Activated gamma-delta T cell (primary cell): ENCODE data around the gene PGRMC1.
"Not testable (repeated sequence)": the region's sequence is repeated elsewhere in the genome, so short reads cannot be mapped to it uniquely, and the experiment has no call there.

Source experiments
- DNase-seq: peaks from one replicate; lab custom pipeline; 2025; lab: John Stamatoyannopoulos, UW
- total RNA-seq, 2 donors: gene quantifications; one replicate each; lab custom pipeline; 2026; lab: John Stamatoyannopoulos, UW

The PGRMC1 gene
- 21.2 to 25.6 reads per million in 2 donors for total RNA-seq

DNA sequence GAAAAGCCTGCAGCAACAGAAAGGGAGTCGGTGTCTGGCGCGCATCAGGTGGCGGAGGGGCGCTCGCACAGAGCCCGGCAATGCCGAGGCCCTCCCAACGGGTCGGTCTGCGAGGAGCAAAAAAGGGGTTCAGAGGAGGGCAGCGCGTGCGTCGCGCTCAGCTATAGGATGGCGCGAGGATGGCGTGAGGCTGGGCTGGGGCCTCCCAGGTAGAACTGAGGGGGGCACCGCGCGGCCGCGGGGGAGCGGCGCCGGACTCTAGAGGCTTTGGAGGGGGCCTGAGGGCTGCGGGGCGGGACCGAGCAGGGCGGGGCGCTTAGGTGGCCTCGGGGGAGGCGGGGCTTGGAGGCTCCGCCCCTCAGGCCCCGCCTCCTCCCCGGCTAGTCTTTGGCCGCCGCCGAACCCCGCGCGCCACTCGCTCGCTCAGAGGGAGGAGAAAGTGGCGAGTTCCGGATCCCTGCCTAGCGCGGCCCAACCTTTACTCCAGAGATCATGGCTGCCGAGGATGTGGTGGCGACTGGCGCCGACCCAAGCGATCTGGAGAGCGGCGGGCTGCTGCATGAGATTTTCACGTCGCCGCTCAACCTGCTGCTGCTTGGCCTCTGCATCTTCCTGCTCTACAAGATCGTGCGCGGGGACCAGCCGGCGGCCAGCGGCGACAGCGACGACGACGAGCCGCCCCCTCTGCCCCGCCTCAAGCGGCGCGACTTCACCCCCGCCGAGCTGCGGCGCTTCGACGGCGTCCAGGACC lies at the start of gene PGRMC1:
PGRMC1 (plus strand) TSS at position 414 of the 751 bp plus-strand sequence; CDS start at position 493, 79 bp downstream.
- peak; percentile 63 for DNase-seq

DNA sequence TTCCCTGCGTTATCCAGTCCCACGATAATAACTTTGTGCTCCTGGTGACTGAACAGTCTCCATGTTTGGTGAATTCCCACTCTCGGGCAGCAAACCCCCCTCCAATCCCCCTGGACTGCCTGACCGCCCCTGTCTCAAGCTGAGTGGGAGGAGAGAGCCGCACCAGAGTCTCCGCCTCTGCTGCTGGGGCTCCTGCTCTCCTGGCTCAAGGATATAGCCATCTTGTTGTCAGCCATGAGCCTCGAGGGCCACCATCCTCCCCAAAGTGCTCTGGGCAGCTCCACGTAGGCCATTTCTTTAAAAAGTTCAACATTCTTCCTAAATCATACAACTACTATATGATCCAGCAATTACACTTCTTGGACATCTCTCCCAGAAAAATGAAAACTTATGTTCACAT lies 49.3 kb upstream of the PGRMC1 start:
- no peak for DNase-seq

DNA sequence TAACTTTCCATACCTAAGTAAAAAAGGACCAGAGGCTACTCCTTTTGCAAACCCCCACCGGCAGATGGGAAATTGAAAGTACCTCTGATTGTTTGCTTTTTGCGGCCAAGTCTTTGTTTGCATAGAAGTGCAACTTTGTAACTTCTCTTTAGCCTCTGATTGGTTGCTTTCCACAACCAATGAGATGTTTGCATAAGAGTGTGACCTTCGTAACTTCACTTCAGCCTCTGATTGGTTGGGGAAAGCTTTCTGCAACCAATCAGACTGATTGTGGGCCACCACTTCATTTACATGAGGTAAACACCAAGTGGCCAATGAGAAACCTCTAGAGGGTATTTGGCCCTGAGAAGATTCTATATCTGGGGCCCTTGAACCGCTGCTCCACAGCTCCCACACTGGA lies 48.8 kb upstream of the PGRMC1 start:
- DNase-seq = no peak

DNA sequence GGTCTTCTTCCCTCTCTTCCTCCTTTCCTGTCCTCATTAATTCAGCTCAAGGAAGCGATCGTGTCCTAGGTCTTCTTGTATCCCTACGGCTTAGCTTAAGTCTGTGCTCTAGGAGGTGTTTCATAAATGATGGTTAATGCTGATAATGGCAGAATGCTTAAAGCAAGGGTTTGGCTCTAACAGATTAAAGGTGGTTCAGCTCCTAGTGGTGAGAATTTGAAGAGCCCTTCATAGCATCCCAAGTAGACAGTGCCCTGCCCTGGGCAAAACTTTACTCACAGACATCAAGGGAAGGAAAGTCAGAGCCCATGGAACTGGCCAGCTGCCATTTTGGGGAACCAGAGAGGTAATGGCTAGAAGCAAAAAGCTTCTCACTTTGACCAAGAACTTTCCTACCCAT lies 47.0 kb upstream of the PGRMC1 start:
- DNase-seq = no peak

DNA sequence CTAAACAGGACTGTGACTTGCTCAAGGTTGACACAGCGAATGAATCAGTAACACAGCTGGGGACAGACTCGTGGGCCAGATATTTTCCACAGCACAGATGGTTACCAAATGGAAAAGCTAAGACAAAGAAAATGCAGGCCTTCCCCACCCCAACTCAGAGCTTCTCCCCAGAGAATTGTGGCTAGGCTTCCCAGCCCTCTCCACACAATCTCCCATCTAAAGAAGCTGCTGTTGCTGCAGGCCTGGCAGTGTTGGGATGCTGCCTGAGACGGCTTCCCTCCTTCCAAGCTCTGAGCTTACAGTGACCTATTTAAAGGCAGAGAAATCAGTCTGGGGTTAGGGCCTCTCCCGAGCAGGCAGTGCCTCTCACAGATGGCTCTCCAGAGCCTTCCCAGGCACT lies 46.5 kb upstream of the PGRMC1 start:
- no peak for DNase-seq

DNA sequence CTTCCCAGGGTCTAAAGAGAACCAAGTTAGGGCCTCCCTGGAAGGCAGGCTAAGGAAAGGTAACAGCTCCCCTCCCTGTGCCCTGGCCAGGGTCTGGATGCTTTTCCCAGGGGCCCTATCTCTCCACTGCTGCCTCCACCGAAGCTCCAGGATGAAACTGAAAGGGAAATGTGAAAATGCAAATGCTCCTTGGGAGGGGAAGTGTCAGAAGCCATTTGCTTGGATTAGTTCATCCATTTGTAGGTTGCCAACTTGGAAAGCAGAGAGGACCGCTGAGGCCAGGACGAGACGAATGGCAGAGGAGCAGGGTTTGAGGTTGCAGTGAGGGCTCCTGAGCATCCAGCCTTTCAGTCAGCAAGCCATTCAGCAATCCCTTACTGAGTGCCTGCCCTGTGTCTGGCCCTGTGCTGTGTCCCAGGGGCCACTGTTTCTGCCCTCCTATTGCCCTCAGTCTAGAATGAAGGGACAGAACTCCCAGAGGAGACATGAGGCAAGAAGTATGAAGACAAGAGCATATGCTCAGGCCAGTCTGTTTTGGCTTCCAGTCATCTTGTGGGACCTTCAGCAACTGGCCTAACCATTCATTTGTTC lies 45.9 kb upstream of the PGRMC1 start:
- DNase-seq = no peak

DNA sequence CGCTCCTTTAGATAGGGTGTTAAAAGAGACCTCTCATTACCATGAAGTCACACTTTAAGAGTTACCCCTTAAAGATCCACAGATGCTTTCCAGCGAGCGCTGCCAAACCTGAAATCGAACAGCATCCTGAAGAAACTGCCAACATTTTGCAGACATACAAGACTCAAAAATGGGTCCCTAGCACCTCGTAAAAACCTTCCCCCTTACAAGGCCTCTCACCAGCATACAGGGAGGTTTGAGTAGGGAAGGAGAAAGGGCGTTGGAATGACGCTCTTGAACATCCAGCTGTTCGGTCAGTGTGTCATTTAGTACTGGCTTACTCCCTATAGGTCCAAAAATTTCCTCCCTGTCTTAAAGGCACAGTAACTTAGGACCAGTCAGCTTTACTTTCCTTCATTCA lies 45.3 kb upstream of the PGRMC1 start:
- DNase-seq = no peak

DNA sequence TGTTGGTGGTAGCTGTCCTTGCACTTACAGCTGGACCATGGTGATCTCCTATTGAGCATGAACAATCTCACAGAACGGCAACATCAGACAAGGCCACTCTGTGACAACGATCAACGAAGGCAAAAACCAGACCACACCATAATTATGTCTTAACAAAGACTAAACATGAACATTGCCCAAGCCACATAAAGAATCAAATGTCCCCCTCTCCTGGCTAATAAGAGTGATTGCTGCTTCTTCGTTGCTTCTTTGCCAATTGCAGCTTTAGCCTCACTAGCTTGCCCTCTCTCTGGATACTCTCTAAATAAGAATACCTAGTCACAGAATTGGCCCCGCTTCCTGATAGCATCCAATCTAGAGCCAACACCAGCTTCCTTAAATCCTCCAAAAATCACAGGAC lies 41.5 kb upstream of the PGRMC1 start:
- DNase-seq = no peak

DNA sequence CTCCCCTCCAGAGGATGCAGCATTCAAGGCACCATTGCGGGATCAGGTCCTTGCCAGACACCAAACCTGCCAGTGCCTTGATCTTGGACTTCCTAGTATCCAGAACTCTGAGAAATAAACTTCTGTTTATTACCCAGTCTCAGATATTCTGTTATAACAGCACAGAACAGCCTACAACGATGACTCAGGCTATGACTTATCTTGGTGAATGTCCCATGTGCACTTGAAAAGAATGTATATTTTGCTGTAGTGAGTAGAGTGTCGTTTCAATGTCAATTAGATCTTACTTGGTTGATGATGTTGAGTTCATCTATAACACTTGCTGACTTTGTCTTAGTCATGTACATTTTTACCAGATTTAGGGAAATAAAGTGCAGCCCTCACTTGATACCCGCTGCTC lies 34.5 kb upstream of the PGRMC1 start:
- no peak for DNase-seq

DNA sequence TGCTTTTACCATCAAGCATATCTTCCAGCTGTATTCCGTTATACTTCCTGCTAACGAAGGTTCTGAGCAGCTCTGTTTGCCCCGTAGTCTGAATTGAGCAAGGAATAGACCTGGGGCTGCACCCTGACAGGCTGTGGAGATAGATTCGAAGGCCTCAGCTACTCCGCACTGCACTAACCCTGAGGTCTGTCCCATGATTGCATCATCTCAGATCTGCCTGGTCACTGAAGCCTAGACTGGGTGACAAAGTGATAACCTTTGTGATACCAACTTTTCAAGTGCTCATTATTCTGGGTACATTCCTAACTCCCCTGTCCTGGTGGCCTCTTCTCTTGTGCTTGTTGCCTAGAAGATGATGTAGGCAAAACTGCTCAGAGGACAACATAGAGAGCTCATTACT lies 29.9 kb upstream of the PGRMC1 start:
- DNase-seq = no peak

DNA sequence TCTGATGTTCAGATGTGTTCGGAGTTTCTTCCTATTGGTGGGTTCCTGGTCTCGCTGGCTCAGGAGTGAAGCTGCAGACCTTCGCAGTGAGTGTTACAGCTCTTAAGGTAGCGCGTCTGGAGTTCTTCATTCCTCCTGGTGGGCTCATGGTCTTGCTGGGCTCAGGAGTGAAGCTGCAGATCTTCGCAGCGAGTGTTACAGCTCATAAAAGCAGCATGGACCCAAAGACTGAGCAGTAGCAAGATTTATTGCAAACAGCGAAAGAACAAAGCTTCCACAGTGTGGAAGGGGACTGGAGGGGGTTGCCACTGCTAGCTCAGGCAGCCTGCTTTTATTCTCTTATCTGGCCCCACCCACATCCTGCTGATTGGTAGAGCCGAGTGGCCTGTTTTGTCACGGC lies 28.6 kb upstream of the PGRMC1 start:
- DNase-seq = not testable (repeated sequence)

DNA sequence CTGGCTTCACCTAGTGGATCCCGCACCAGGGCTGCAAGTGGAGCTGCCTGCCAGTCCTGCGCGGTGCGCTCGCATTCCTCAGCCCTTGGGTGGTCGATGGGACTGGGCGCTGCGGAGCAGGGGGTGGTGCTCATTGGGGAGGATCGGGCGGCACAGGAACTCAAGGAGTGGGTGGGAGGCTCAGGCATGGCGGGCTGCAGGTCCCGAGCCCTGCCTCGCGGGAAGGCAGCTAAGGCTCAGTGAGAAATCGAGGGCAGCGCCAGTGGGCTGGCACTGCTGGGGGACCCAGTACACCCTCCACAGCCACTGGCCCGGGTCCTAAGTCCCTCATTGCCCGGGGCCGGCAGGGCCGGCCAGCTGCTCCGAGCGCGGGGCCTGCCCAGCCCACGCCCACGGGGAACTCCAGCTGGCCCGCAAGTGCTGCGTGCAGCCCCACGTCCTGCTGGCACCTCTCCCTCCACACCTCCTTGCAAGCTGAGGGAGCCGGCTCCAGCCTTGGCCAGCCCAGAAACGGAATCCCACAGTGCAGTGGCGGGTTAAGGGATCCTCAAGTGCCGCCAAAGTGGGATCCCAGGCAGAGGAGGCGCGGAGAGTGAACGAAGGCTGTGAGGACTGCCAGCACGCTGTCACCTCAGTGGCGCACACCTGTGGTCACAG lies 27.6 kb upstream of the PGRMC1 start:
- peak; percentile 11 for DNase-seq

DNA sequence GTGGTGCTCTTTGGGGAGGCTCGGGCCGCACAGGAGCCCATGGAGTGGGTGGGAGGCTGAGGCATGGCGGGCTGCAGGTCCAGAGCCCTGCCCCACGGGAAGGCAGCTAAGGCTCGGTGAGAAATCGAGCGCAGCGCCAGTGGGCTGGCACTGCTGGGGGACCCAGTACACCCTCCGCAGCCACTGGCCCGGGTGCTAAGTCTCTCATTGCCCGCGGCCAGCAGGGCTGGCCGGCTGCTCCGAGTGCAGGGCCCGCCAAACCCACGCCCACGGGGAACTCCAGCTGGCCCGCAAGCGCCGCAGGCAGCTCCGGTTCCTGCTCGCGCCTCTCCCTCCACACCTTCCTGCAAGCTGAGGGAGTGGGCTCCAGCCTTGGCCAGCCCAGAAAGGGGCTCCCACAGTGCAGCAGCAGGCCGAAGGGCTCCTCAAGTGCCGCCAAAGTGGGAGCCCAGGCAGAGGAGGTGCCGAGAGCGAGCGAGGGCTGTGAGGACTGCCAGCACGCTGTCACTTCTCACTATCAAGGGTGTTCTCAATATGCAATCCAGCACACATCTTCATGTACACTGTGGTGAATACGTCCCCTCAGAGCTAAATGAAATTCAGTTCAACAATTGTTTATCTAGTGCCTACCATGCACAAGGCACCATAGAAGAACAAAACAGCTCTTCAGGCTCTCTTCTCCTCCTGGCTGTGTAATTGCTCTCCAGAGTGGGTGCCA lies 25.0 kb upstream of the PGRMC1 start:
- DNase-seq = not testable (repeated sequence)

DNA sequence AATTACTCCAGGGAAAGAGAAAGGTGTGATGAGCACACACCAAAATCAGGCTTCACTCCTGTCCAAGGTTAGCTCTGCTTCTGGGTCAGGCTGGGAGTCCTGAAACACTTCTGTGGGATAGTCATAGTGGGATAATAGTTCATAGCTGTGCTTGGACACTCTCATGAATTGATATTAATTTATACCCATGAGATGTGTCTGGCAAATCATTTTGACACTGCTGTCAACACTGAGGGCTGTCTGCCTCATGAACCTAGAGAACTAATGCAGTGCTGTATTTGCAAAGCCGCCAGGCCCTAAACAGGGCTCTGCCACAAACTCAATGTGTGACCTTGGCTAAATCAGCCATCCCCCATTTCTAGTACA lies 24.5 kb upstream of the PGRMC1 start:
- no peak for DNase-seq

DNA sequence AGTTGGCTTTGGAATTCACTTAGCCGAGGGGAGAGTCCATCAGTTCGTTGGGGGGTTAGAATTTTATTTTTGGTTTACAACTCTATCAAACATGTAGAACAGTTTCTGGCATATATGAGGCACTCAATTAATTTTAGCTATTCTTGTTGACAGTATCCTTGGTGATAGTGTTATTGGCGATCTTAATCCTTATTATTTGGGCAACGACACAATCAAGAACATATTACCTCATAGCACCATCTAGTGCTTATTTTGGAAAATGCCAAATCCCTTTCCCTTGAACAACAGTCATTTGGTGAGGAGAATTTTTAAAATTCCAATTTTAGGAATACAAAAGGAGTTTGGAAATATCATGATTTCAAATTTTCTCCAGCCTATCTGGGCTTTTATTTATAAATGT lies 17.9 kb upstream of the PGRMC1 start:
- no peak for DNase-seq

DNA sequence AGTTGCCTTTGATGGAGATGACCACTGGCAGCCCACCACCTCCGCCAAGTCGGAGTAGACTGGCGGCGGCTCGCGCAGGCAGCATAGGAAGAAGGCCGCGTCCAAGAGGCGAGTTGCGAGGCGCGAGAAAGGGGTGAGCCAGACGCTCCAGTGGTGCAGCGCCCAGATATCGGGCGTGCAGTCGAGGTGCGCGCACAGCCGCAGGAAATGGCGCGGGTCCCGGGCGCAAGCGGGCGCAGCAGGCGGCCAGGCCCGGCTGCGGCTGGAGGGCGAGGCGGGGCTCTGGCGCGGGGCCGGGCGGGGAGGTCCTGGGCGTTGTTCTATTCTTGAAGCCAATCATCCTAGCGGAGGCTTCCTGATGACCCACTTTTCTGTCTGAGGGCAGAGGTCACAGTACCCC lies 13.2 kb upstream of the PGRMC1 start:
- DNase-seq = no peak

DNA sequence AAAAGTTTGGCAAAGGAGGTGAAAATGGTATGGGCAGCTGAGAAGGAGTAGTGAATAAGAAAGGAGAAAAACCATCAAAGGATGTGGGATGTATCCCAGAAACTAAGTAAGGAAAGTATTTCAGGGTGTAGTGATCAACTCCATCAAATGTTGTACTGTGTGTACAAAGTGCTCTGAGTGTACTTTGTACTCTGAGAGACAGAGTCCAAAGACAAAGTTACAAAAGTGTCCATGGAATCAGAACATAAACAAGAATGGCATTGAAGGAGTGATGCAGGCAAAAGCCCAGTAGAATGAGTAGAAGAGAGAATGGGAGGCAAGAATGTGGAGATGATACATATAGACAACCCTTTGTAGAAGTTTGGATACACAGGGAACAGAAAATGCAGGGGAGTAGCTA lies 12.3 kb upstream of the PGRMC1 start:
- no peak for DNase-seq

DNA sequence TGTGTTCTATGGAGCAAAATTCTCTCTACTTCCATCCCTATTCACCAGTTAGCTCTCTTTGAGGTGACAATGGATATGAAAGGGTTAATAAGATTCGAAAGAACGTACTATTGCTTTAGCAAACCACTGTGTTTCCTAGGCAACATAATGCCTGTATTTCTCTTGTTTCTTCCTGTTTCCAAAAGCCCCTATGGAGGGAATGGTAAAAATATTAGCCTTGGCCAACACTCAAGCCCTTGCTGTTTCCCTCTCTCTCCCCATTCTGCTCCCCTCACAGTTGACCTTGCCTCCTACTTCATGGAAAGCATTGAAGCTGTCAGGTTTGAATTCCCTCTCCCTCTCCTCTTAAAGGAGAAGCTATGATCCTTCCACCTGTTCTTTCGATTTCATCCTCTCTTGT lies 9.6 kb upstream of the PGRMC1 start:
- DNase-seq = no peak

DNA sequence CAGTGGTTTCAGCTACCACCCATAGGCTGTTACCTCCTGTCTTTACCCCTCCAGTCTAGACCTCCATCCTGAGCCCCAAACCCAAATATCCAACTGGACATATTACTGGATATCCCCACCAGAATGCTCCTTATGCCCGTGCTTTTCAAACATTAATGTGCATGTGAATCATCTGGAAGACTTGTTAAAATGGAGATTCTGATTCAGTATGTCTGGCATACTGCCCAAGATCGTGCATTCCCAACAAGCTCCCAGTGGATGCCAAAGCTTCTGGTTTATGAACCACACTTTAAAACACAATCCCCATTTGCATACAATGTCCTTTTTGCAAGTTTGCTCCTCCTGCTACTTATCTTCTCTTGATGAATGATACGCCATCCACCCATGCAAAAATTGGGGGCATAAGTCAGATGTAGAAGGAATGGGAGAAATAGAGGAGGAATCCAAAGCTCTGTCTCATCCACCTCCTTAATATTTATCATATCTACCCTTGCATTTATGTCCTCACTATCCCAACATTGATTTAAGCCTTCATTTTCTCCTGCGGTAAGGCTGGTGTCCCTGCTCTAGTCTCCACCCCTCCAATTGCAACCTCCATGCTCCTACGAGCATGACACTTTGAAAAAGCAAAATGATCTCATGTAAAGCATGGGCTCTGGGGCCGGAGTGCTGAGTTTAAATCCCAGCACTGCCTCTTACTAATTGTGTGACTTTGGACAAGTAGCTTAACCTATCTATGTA lies 7.4 kb upstream of the PGRMC1 start:
- no peak for DNase-seq

DNA sequence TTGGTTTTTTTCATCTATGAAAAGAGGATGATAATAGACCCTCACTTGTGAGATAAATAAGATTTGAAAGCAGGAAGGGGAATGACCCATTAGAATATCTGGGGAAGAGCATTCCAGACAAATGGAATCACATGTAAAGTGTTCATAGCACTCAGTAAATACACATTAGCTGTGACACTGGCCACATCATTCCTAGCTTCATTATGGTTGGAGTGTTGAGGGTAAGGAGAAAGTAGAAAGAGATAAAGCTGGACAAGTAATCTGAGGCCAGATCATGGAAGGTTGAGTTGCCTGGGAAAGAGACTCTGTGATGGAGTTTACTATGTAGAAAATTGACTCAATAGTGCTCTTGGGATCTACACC lies 6.9 kb upstream of the PGRMC1 start:
- DNase-seq = no peak

DNA sequence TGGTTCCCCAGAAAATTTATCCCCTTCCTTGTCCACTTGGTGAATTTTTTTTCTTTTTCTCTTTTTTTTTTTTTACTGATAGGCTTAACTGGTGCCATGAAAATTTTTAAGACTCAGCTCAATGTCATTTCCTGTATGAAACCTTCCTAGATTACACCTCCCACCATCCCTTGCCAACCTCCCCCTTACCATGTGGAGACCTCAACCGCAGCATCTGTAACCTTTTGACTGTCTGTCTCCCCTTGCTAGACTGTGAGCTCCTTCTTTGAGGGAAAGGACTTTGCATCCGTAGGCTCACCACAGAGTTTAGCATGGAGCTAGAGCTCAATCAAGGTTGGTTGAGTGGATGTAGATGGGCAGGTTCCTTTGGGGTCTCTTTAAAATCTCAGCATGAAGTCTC lies 5.2 kb upstream of the PGRMC1 start:
- no peak for DNase-seq

DNA sequence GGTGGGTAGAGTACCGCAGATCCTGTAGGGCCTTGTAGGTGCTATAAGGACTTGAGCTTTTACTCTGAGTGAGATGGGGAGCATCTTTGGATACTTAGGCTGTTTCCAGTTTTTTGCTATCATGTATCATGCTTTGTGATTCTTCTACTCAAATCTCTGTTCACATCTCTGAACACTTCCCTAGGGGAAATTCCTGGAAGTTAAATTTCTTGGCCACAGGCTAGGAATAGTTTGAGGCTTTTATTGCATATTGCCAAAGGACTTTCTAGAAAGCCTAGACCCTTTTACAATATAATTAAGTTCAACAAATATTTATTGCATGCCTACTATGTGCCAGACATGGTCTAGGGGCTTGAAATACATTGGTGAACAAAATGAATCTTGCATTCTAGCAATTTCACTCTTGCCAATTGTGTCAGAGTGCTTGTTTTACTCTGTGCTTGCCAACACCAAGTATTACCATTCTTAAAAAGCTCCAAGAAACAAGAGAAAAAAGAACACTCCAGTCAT lies 4.1 kb upstream of the PGRMC1 start:
- no peak for DNase-seq
